Measurements from ENCODE around the gene ELL. TPM values are rescaled to one million over a fixed set of nuclear protein-coding genes. Genes with fewer than 3 reads are reported as not detected.

The ELL gene
- total RNA-seq, 1 experiment from 2014 or later, result 17.3 TPM

GRCh38 chr19:18426416-18426767, 95.5 kb downstream of the ELL start:
- DNase-seq (ENCODE audit: low spot score), result no peak
- peaks cover 23% of the 10 kb centered on the region for H3K4me1 Mint-ChIP-seq
- H3K36me3 Mint-ChIP-seq, result no peaks in the 10 kb centered on the region
- no peak overlapping the region for H3K27ac Mint-ChIP-seq
- no peak for ATAC-seq
- ChIA-PET POLR2A (no interaction called here), CTCF (interaction anchor here (1.4 to 1.5 kb wide), 3 partner anchors 11 to 147 kb away, joined by 3 to 4 read pairs (median 4); no protein-coding TSS in a partner anchor)
- TF ChIP-seq, protein P1, sequence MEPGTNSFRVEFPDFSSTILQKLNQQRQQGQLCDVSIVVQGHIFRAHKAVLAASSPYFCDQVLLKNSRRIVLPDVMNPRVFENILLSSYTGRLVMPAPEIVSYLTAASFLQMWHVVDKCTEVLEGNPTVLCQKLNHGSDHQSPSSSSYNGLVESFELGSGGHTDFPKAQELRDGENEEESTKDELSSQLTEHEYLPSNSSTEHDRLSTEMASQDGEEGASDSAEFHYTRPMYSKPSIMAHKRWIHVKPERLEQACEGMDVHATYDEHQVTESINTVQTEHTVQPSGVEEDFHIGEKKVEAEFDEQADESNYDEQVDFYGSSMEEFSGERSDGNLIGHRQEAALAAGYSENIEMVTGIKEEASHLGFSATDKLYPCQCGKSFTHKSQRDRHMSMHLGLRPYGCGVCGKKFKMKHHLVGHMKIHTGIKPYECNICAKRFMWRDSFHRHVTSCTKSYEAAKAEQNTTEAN (CRISPR knock-in tag; IDR thresholded peaks at IDR 0.05), result no peak
- TF ChIP-seq ZSCAN18 (CRISPR knock-in tag; IDR thresholded peaks at IDR 0.05) (no peak), ZNF281 (CRISPR knock-in tag; IDR thresholded peaks at IDR 0.05) (no peak), OVOL2 (CRISPR knock-in tag; IDR thresholded peaks at IDR 0.05; ENCODE audit: borderline replicate concordance) (no peak), GRHL2 (CRISPR knock-in tag; IDR thresholded peaks at IDR 0.05; ENCODE audit: insufficient replicate concordance, severe bottlenecking) (no peak)
- TF ChIP-seq, protein P2, sequence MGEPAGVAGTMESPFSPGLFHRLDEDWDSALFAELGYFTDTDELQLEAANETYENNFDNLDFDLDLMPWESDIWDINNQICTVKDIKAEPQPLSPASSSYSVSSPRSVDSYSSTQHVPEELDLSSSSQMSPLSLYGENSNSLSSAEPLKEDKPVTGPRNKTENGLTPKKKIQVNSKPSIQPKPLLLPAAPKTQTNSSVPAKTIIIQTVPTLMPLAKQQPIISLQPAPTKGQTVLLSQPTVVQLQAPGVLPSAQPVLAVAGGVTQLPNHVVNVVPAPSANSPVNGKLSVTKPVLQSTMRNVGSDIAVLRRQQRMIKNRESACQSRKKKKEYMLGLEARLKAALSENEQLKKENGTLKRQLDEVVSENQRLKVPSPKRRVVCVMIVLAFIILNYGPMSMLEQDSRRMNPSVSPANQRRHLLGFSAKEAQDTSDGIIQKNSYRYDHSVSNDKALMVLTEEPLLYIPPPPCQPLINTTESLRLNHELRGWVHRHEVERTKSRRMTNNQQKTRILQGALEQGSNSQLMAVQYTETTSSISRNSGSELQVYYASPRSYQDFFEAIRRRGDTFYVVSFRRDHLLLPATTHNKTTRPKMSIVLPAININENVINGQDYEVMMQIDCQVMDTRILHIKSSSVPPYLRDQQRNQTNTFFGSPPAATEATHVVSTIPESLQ (CRISPR knock-in tag; IDR thresholded peaks at IDR 0.05), result no peak
- no peak overlapping the region for H3K4me3 Mint-ChIP-seq
- no peaks in the 10 kb centered on the region for H3K27me3 Mint-ChIP-seq (ENCODE audit: low read depth)
- no peaks in the 10 kb centered on the region for H3K9me3 Mint-ChIP-seq

GRCh38 chr19:18425515-18426415, 96.1 kb downstream of the ELL start:
- no peak overlapping the region for H3K27ac Mint-ChIP-seq
- TF ChIP-seq NR1H2 (CRISPR knock-in tag; IDR thresholded peaks at IDR 0.05), result no peak
- TF ChIP-seq PRRX2 (CRISPR knock-in tag; IDR thresholded peaks at IDR 0.05), result no peak
- no peak for TF ChIP-seq ESRRA (CRISPR knock-in tag; IDR thresholded peaks at IDR 0.05; ENCODE audit: borderline replicate concordance)
- TF ChIP-seq CREB1 (CRISPR knock-in tag; IDR thresholded peaks at IDR 0.05), result no peak
- TF ChIP-seq, protein P2 (CRISPR knock-in tag; IDR thresholded peaks at IDR 0.05), result no peak
- no peak for TF ChIP-seq JUN (CRISPR knock-in tag; IDR thresholded peaks at IDR 0.05)
- TF ChIP-seq ZNF423 (CRISPR knock-in tag; IDR thresholded peaks at IDR 0.05), result no peak
- TF ChIP-seq OVOL2 (CRISPR knock-in tag; IDR thresholded peaks at IDR 0.05; ENCODE audit: borderline replicate concordance), result no peak
- TF ChIP-seq RELA (CRISPR knock-in tag; IDR thresholded peaks at IDR 0.05; ENCODE audit: borderline replicate concordance), result no peak
- TF ChIP-seq GRHL2 (CRISPR knock-in tag; IDR thresholded peaks at IDR 0.05; ENCODE audit: insufficient replicate concordance, severe bottlenecking), result no peak
- no peak for TF ChIP-seq ZNF425 (CRISPR knock-in tag; conservative IDR thresholded peaks at IDR 0.05)
- TF ChIP-seq, protein P3, sequence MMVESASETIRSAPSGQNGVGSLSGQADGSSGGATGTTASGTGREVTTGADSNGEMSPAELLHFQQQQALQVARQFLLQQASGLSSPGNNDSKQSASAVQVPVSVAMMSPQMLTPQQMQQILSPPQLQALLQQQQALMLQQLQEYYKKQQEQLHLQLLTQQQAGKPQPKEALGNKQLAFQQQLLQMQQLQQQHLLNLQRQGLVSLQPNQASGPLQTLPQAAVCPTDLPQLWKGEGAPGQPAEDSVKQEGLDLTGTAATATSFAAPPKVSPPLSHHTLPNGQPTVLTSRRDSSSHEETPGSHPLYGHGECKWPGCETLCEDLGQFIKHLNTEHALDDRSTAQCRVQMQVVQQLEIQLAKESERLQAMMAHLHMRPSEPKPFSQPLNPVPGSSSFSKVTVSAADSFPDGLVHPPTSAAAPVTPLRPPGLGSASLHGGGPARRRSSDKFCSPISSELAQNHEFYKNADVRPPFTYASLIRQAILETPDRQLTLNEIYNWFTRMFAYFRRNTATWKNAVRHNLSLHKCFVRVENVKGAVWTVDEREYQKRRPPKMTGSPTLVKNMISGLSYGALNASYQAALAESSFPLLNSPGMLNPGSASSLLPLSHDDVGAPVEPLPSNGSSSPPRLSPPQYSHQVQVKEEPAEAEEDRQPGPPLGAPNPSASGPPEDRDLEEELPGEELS (CRISPR knock-in tag; IDR thresholded peaks at IDR 0.05), result no peak

More at GRCh38 chr19:18425515-18426415, 96.1 kb downstream of the ELL start:
- Mint-ChIP-seq H3K36me3 (no peaks in the 10 kb centered on the region), H3K9me3 (no peaks in the 10 kb centered on the region), H3K4me1 (peaks cover 23% of the 10 kb centered on the region), H3K27me3 (ENCODE audit: low read depth) (peaks cover 4% of the 10 kb centered on the region), H3K4me3 (no peak overlapping the region)
- ChIA-PET POLR2A (no interaction called here), CTCF (interaction anchor here (0.8 to 3.5 kb wide), 6 partner anchors 11 to 146 kb away, joined by 3 to 15 read pairs (median 4); no protein-coding TSS in a partner anchor)
- no peak for ATAC-seq
- no peak for DNase-seq (ENCODE audit: low spot score)
